NCI-H2081 treated with DMSO at 0.1 percent for 48 hours (cell line): ENCODE measurements around the gene GALNT2.

ENCODE experiments used
- DNase-seq: peaks from one replicate; lab custom pipeline; 2025; lab: John Stamatoyannopoulos, UW

GALNT2 gene

GRCh38 chr1:230145953-230146476 lies 79.0 kb downstream of the GALNT2 start:
- DNase-seq: no peak

- DNase-seq: no peak
Observed at GRCh38 chr1:230146709-230147108, 79.7 kb downstream of the GALNT2 start.

- DNase-seq: no peak
Observed at GRCh38 chr1:230147253-230148125, 80.5 kb downstream of the GALNT2 start.

GRCh38 chr1:230148126-230148652 lies 81.2 kb downstream of the GALNT2 start:
- no peak for DNase-seq

GRCh38 chr1:230148768-230149469 lies 81.9 kb downstream of the GALNT2 start:
- DNase-seq: no peak

- DNase-seq: no peak
Observed at GRCh38 chr1:230149751-230150584, 82.9 kb downstream of the GALNT2 start.

- no peak for DNase-seq
Observed at GRCh38 chr1:230150615-230151014, 83.6 kb downstream of the GALNT2 start.

- no peak for DNase-seq
Observed at GRCh38 chr1:230151924-230152468, 85.0 kb downstream of the GALNT2 start.

GRCh38 chr1:230152999-230153398 lies 86.0 kb downstream of the GALNT2 start:
- DNase-seq: no peak

GRCh38 chr1:230153641-230154296 lies 86.7 kb downstream of the GALNT2 start:
- DNase-seq: no peak

- DNase-seq: no peak
Observed at GRCh38 chr1:230155021-230155420, 88.0 kb downstream of the GALNT2 start.

GRCh38 chr1:230156068-230156467 lies 89.0 kb downstream of the GALNT2 start:
- no peak for DNase-seq

GRCh38 chr1:230156536-230156935 lies 89.5 kb downstream of the GALNT2 start:
- no peak for DNase-seq

- DNase-seq: no peak
Observed at GRCh38 chr1:230157420-230158390, 90.7 kb downstream of the GALNT2 start.

- DNase-seq: no peak
Observed at GRCh38 chr1:230158415-230159291, 91.6 kb downstream of the GALNT2 start.

- no peak for DNase-seq
Observed at GRCh38 chr1:230159580-230159979, 92.5 kb downstream of the GALNT2 start.

- no peak for DNase-seq
Observed at GRCh38 chr1:230160957-230161771, 94.1 kb downstream of the GALNT2 start.

GRCh38 chr1:230163205-230163604 lies 96.2 kb downstream of the GALNT2 start:
- no peak for DNase-seq
